Activated naive CD4-positive, alpha-beta T cell treated with Interleukin-2 at 50 U/mL for 16 hours (primary cell): ENCODE results near the gene KIRREL3.

Experiments
- DNase-seq: peaks from one replicate; pipeline ENCODE4 v3.0.0-alpha.2; 2020

The KIRREL3 gene

GRCh38 chr11:126863294-126863997 is 137.1 kb downstream of the KIRREL3 start:
- no peak for DNase-seq

GRCh38 chr11:126862664-126863243 is 137.8 kb downstream of the KIRREL3 start:
- DNase-seq: no peak

- DNase-seq: no peak
Observed at GRCh38 chr11:126861796-126862459, 138.6 kb downstream of the KIRREL3 start.

- DNase-seq: no peak
Observed at GRCh38 chr11:126857860-126858808, 142.4 kb downstream of the KIRREL3 start.

GRCh38 chr11:126855536-126855935 is 145.0 kb downstream of the KIRREL3 start:
- no peak for DNase-seq

GRCh38 chr11:126853732-126854131 is 146.8 kb downstream of the KIRREL3 start:
- DNase-seq: no peak

GRCh38 chr11:126844789-126845188 is 155.8 kb downstream of the KIRREL3 start:
- DNase-seq: no peak

- DNase-seq: no peak
Observed at GRCh38 chr11:126843096-126843495, 157.5 kb downstream of the KIRREL3 start.

- DNase-seq: no peak
Observed at GRCh38 chr11:126841999-126842398, 158.6 kb downstream of the KIRREL3 start.

- DNase-seq: no peak
Observed at GRCh38 chr11:126840975-126841374, 159.6 kb downstream of the KIRREL3 start.

GRCh38 chr11:126840201-126840886 is 160.2 kb downstream of the KIRREL3 start:
- no peak for DNase-seq

- no peak for DNase-seq
Observed at GRCh38 chr11:126839496-126839895, 161.1 kb downstream of the KIRREL3 start.

- no peak for DNase-seq
Observed at GRCh38 chr11:126838779-126839178, 161.8 kb downstream of the KIRREL3 start.

GRCh38 chr11:126837581-126837980 is 163.0 kb downstream of the KIRREL3 start:
- no peak for DNase-seq

- DNase-seq: no peak
Observed at GRCh38 chr11:126834573-126834972, 166.0 kb downstream of the KIRREL3 start.

- no peak for DNase-seq
Observed at GRCh38 chr11:126834149-126834548, 166.4 kb downstream of the KIRREL3 start.

GRCh38 chr11:126833065-126833464 is 167.5 kb downstream of the KIRREL3 start:
- no peak for DNase-seq

GRCh38 chr11:126832387-126832786 is 168.2 kb downstream of the KIRREL3 start:
- DNase-seq: no peak

- DNase-seq: no peak
Observed at GRCh38 chr11:126830216-126830806, 170.3 kb downstream of the KIRREL3 start.

- no peak for DNase-seq
Observed at GRCh38 chr11:126829716-126830115, 170.9 kb downstream of the KIRREL3 start.

- DNase-seq: no peak
Observed at GRCh38 chr11:126824035-126824607, 176.4 kb downstream of the KIRREL3 start.

- DNase-seq: no peak
Observed at GRCh38 chr11:126823274-126823673, 177.3 kb downstream of the KIRREL3 start.
